ENCODE results near the gene CFAP54.

DNA sequence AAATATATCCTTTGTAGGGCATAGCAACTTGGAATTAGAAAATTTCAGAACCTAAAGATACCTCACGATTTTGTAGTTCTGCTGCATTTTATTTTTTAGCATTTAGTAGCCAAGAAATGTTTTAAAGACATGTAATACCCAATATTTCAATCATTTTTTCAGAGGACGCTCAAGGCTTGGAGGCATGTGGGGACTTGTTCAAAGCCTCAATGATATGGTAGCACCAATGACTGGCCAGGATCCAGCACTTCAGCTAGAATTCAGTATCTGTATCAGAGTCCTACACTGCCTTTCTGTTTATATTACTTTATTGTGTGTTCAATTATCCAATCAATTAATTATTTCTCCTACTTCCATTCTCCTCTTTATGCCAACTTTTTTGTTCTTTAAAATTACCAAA lies 262.8 kb downstream of the CFAP54 start:
- TF ChIP-seq ZIC2 (tag by site-specific recombination; IDR thresholded peaks at IDR 0.05), result no peak
- TF ChIP-seq, protein P1, sequence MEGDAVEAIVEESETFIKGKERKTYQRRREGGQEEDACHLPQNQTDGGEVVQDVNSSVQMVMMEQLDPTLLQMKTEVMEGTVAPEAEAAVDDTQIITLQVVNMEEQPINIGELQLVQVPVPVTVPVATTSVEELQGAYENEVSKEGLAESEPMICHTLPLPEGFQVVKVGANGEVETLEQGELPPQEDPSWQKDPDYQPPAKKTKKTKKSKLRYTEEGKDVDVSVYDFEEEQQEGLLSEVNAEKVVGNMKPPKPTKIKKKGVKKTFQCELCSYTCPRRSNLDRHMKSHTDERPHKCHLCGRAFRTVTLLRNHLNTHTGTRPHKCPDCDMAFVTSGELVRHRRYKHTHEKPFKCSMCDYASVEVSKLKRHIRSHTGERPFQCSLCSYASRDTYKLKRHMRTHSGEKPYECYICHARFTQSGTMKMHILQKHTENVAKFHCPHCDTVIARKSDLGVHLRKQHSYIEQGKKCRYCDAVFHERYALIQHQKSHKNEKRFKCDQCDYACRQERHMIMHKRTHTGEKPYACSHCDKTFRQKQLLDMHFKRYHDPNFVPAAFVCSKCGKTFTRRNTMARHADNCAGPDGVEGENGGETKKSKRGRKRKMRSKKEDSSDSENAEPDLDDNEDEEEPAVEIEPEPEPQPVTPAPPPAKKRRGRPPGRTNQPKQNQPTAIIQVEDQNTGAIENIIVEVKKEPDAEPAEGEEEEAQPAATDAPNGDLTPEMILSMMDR (tag by site-specific recombination; IDR thresholded peaks at IDR 0.05), result no peak
- no peak for TF ChIP-seq ZNF791 (tag by site-specific recombination; IDR thresholded peaks at IDR 0.05)
- no peak for TF ChIP-seq ZNF133 (tag by site-specific recombination; IDR thresholded peaks at IDR 0.05)
- TF ChIP-seq, protein P2, sequence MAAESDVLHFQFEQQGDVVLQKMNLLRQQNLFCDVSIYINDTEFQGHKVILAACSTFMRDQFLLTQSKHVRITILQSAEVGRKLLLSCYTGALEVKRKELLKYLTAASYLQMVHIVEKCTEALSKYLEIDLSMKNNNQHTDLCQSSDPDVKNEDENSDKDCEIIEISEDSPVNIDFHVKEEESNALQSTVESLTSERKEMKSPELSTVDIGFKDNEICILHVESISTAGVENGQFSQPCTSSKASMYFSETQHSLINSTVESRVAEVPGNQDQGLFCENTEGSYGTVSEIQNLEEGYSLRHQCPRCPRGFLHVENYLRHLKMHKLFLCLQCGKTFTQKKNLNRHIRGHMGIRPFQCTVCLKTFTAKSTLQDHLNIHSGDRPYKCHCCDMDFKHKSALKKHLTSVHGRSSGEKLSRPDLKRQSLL (tag by site-specific recombination; IDR thresholded peaks at IDR 0.05), result no peak
- no peak for TF ChIP-seq WT1 (tag by site-specific recombination; IDR thresholded peaks at IDR 0.05)
- no peak for TF ChIP-seq ZNF175 (tag by site-specific recombination; IDR thresholded peaks at IDR 0.05)
